GM19438 (cell line): Measurements from ENCODE around the gene MSX1.
A peak's percentile ranks its signal among the peaks of the same experiment; 100 is the strongest.

Experiments
- ATAC-seq: cut with Tn5 transposase; IDR thresholded peaks from one replicate; pipeline ENCODE4 v1.9.1; 2021; ENCODE audit warnings: low read depth; ENCODE audit not compliant: unreplicated experiment

The MSX1 gene

DNA sequence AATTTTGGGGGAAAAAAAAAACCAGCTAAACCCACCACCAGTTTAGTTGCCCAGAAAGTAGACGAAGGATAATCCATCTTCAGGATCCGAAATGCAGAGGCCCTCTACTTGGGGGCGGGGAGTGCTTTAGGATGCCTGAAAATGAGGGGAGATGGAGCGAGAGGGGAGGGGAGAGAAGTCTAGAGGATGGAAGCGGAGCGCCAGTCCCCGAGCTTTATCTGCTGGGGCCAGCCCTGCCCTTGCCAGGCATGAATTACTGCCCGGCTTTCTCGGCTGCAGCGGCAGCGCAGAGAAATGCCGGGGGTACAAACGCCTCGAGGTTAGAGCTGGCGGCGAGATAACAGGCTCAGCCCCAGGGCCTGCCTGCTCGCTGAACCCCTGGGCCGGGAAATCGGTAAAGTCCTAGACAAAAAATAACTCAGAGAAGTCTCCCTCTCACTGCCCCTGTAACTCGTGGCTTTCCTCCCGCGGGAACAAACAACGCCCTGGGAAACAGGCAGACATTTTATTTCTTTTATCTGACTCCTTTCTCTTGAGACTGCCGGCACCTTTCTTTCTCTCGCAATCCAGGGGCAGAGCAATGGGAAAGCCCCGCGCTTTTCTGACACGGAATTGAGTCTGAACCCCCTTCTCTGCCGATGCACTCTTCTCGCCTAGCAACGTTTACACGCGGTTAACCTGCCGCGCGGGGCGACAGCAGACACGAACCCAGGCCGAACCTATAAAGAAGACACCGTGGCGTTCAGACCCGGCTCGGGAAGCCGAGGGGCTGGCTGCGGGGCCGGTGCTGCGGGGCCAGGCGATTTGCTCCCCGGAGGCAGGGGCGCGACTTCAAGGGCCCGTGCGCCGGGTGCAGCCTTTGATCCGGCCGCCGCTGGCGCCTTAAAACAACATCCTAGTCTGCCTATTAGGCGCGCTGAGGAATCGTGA lies 3.1 kb upstream of the MSX1 start:
- ATAC-seq: no peak

DNA sequence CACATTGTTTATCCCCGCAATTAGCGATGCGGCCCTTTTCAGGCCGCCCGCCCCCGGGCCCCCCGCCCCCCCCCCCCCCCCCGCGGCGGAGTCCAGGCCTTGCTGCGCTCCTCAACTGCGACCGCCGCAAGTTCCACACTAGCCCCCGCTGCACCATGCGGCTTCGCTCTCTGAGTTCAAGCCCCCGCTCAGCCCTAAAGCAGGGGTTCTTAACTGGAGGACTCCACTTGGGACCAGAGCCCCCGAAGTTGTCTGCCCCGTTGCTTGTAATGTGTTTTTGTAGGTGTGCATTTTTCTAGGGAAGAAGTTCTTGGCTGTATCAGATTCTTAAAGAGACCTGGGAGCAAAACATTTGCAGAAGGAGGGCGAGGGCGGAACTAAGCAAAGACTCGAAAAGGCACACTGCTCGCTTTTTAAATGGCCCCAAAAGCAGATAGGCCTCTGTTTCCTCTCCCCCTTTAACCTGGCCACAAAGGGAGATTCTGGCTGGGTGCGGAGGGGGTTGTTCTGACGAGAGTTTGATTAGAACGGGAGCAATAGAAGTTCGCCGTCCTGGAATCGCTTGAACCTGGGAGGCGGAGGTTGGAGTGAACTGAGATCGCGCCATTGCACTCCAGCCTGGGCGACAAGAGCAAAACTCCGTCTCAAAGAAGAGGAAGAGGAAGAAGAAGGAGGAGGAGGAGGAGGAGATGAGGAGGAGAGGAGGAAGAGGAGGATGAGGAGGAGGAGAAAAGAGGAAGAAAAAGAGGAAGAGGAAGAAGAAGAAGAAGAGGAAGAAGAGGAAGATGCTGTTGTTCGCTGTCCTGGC lies 2.3 kb upstream of the MSX1 start:
- ATAC-seq: no peak

DNA sequence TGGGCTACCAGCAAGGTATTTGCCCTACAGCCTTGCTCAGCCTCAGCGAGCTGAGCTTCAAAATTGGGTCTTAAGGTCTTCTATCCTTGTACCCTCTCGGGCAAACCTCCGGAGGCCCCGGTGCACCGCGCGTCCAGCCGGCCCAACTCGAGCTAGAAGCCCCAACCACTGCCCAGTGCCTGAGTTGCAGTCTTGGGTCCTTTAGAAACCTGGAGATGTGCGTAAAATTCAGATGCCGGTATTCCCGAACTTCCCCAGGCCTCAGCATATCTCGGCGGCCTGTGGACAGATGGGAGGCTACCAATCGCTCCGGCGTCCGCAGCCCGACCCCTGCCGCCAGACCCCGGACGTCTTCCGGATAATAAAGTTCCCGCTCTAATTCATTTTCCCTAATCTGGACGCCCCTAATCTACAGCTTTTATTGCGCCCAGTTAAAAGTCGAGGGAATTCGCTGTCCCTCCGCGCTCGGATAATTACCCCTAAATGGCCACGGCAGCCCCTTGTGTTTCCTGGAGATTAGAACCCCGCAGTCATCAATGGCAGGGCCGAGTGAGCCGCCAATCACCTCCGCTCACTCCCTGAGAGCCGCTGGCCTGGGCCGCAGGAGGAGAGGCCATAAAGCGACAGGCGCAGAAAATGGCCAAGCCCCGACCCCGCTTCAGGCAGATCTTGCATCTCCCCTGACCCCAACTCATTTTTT lies 1.5 kb upstream of the MSX1 start:
- ATAC-seq: no peak

DNA sequence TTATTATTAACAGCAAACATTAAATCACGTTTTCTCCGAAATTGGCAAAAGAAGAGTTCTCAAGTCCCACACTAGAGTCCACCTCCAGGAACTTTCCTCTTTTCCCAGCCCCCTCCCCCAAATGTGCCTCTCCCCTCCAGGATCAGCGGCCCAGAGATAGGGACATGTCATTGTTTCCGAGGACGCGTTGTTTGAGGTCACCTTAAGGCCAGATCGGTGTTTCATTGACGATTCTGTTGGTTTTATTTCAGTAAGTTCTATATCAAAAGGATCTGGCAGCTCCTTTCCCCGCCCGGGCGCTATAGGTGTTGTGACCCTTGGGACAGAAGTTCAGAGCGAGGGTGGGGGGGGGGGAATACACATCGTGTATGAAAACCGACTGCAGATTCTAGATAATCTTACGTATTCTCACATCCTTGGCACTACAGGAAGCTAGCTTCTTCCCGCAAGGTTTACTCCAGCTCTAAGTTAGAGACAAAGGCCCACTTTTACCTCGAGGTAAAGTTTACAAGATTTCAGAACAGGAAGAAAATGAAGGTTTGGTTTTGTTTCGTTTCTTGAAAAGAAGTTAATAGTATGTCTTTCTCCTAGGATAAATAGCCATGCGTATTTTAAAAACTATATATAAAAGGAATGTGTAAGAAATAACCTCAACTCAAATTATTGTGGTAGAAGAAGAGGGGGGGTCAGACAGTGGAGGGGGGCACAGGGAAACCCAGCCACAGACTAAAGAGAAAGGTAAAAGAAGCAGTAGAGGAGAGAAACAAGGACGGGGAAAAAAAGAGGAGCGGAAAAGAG lies 739 bp upstream of the MSX1 start:
- no peak for ATAC-seq

DNA sequence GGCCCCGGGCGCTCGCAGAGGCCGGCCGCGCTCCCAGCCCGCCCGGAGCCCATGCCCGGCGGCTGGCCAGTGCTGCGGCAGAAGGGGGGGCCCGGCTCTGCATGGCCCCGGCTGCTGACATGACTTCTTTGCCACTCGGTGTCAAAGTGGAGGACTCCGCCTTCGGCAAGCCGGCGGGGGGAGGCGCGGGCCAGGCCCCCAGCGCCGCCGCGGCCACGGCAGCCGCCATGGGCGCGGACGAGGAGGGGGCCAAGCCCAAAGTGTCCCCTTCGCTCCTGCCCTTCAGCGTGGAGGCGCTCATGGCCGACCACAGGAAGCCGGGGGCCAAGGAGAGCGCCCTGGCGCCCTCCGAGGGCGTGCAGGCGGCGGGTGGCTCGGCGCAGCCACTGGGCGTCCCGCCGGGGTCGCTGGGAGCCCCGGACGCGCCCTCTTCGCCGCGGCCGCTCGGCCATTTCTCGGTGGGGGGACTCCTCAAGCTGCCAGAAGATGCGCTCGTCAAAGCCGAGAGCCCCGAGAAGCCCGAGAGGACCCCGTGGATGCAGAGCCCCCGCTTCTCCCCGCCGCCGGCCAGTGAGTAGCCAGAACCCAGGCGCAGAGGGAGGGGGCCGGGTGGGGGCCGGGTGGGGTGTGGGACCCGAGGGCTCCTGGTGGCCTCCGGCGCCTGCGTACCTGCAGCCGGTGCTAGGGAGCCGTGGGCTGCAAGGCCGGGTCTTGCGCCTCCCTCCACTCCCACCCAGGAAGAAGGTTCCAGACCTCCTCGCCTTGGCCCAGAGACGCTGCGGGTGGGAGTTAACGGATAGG lies 534 bp downstream of the MSX1 start:
- peak; percentile 26 for ATAC-seq

DNA sequence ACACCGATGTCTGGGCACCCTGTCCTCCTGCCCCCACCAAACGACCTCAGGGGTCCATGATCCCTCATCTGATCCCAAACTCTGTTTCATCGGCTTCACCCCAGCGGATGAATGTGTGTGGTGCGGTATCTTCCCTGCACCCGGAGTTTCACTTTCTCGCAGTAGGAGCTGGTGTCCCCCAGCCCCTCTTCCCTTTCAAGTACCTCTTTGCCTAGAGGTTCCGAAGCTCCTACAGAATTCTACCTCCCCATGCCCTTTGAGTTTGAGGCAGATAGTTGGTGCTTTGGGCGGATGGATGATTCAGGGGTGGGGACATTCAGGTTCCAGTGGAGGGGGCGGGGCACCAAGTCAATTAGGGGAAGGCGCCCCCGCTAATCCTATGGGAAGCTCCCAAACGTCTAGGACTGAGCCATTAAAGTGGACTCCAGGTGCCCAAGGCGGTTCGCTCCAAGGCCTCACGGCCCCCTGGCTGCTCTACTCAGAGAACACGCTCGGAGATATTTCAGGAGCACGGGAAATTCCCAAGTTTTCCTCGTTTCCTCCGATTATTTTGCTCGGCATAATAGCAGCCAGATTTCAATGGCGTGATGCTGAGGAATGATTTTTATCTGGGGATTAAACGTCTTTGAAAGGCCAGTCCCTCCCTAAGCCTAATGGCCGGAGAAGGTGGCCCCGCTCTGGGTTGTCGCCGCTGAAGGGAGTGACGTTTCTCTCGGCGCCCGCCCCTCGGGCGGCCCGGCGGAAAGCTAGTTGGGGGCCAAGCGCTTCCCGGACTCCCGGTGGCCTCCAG lies 1.3 kb downstream of the MSX1 start:
- no peak for ATAC-seq

DNA sequence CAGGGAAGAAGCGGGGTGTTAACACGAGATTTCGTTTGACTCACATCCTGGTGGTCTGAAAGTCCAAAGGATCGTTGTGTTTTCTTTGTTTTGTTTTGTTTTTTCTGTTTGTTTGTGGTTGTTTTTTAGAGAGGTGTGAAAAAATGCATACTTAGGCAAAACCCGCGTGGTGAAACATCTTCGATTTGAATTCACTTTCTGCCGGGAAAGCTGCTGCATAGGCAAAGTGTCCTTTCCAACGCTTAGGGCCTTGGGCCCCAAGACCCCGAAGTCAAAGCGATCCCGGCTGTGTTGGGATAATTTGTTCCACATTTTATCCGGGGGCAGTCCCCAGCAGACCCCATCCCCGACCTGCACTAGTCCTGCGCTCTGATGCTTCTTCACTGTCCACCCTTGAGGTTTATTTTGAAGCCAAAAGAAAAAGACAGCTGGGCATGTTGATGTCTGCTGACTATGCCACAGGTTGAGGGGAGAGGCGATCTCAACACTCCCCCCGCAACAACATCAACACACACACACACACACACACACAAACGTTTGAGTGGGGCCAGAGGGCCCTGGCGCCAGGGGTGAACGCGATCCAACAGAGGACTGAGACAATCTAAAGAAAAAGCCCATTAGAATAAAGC lies 2.0 kb downstream of the MSX1 start:
- ATAC-seq: no peak

DNA sequence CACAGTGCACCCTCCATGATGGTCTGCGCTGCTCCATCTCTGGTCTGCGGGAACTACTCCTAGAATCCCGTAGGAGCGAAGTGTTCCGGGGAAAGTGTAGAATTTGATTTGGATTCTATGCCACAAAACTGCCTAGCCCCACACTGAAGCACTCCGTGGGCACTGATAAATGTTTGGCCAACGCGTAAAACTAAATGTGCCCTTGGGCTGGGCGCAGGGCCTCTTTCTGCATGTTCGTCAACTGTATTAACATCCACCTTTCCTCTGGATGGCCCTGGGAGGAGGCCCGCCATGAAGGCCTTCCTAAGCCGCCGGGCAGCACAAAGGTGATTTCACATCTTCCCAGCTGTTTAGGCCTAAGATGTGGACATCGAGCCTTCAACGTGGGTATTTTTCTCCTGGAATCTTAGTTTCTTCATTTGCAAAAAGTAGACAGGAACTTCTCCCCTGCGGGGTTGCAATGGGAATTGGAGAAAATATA lies 2.6 kb downstream of the MSX1 start:
- ATAC-seq: no peak

DNA sequence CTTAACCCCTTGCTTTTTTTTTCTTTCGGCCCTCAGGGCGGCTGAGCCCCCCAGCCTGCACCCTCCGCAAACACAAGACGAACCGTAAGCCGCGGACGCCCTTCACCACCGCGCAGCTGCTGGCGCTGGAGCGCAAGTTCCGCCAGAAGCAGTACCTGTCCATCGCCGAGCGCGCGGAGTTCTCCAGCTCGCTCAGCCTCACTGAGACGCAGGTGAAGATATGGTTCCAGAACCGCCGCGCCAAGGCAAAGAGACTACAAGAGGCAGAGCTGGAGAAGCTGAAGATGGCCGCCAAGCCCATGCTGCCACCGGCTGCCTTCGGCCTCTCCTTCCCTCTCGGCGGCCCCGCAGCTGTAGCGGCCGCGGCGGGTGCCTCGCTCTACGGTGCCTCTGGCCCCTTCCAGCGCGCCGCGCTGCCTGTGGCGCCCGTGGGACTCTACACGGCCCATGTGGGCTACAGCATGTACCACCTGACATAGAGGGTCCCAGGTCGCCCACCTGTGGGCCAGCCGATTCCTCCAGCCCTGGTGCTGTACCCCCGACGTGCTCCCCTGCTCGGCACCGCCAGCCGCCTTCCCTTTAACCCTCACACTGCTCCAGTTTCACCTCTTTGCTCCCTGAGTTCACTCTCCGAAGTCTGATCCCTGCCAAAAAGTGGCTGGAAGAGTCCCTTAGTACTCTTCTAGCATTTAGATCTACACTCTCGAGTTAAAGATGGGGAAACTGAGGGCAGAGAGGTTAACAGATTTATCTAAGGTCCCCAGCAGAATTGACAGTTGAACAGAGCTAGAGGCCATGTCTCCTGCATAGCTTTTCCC lies 3.4 kb downstream of the MSX1 start:
- no peak for ATAC-seq

DNA sequence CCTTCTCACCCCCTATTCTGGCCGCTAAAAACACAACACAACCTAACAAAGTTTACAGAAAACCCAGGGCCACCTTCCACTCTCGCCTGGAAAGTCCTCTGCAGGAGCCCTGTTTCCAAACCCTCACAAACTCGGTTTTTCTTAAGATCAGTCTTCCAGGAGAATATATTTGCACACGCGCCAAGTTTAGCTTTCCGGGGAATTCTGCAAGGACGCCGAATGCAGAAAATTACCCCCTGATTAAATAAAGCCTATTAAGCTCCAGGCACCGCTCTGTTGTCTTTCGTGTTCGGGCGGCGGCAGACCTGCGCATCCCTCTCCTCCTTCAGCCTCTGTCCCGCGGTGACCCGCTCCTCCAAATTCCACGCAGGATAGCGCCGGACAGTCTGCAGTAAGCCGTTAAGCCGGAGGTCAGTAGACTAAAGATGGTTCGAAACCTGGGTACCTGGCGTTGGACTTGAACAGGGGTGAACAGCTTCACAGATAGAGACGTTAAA lies 5.0 kb downstream of the MSX1 start:
- ATAC-seq: no peak

DNA sequence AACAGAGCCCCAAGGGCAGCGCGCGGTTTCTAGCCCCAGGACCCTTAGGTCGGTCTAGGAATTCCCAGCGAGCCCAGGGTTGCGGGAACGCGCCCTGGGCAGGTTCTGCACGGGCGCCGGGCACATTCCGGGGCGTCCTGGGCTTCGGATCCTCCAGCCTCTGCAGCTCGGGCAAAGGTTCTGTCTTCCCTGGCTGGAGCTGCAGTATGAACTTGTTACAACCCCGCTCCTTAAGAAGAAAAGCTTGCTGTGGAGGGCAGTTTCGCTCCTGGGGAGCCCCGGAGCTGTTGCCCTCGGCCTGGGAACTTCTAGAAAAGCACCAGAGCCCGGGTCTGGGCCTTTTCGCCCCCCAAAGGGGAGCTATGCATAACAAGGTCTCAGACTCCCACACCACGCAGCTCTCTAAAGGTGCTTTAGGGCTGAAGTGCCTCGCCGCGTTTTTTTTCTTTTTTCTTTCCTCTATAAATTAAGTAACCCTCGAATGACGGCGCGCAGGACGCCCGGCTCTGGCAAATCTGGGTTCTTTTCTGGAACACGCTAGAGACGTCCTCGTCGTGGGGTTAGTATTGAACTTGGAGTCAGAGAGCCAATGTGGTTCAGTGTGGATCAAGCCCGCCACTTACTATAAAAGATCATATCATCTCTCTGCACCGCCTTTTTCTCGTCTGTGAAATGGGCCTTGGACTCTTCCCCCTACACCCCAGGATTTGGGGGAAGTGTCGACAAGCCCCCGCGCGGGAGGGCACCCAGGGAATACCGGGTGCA lies 5.7 kb downstream of the MSX1 start:
- no peak for ATAC-seq

DNA sequence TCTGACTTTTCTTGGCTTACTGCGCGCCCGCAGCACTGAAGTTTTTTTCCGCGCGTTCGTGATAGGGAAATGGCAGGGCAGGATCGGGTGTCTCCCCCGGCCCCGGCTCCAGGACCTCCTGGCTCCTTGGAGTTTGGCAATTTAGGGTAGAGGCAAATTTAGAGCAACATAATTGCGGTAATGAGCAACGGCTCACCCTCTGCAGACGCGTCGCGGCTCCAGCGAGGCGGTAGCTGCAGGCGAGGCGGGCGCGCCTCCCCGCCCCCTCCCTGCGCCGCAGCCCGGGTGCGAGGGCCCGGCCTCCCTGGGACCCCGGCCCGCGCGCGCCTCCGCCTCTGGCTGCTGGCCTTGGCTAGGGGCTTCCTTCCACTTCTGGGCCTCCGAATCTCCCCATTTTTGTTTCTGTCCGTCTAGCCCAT lies 6.2 kb downstream of the MSX1 start:
- no peak for ATAC-seq

DNA sequence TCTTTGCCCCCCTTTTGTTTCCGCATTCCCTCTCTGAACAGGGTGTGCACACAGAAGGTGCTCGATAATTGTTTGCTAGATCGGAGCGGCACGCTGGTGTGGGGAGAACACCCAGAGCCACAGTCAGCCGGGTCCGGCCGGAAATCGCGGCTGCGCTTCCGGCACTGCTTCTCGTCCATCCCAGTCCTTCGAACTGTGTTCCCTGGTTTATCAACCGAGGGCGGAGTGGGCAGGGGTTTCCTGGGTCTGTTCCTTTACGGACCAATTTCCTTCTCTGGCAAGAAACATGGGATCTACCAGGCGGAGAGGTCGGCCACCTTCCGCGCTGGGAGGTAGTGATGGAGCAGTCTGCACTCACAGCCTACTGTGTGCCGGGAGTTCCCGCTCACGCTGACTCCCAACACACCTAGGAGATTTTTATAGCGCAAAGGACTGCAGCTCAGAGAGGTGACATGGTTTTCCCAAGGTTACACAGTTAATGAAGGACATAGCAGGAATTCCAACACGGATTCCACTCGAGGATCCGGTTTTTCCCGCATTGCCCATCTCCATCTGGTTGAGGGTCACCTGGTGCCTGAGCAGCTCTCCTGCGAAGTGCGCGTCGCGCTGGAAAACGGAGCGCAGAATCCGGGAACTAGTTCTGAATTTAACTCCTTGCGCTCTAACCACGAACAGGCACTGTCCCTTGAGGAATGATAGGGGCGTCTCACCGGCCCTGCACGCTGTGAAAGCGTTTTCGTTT lies 6.8 kb downstream of the MSX1 start:
- ATAC-seq: no peak

DNA sequence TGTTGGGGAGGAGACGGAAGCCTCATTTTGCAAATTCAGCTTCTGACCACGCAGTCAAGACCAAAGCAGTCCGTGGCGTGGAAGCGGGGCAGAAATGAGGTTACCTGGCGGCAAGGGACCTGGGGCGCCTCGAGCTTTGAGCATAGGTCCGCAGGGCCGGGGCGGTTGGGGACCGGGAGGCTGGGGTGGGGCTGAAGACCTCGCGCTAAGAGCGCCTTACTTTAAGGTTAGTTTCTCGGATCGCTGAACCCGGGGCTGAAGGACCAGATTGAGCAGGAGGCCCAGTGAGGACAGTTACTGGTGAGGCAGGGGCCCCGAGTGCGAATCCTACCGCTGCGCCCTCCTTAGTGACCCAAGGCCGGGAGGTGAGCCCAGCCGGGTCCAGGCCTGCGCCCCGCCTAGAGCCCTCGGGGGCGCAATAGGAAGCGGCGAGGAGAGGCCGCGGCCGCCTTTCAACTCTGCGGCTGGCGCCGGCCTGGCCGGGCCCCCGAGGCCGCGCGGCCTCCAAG lies 7.5 kb downstream of the MSX1 start:
- ATAC-seq: no peak

DNA sequence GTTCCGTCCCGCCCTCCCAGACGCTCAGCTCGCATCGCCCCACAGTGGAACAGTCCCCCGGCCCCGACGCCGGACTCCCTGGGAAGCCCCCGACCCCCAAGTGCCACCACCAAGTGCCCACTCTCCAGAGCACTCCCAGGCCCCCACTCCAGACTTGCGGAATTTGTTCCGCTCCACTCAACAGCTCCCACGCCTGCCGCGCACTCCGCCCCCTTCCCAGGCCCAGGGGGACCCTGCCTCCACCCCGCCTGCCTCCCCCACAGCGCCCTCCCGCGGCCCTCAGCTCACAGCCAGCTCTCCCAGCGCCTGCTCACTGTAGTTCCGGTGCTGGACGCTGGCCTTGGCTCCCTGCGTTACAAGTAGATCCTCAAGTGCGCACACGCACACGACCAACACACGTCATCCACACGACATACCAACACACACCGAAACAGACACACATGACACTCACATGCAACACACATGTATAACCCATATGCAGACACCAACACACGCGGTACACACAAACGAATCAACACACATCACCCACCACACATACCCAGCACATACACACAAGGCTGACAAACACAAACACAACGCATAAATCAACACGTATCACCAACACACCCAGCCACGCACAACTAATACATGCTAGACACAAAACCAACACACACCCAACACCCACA lies 8.0 kb downstream of the MSX1 start:
- no peak for ATAC-seq
